Fibroblast of pulmonary artery (primary cell): ENCODE measurements around the gene ATP13A1.
A peak's percentile ranks its signal among the peaks of the same experiment; 100 is the strongest.

Experiments
- DNase-seq: peaks from one replicate; pipeline ENCODE4 v3.0.0-alpha.2; 2010; ENCODE audit warnings: low read depth
- H3K4me3 ChIP-seq: replicated peaks from 2 replicates; pipeline ENCODE4 v1.5.1; 2011; ENCODE audit warnings: low read depth, mild to moderate bottlenecking, control low read depth, low read length, moderate library complexity
- CTCF ChIP-seq: IDR thresholded peaks from 2 replicates; pipeline ENCODE4 v1.5.1; 2011; ENCODE audit warnings: mild to moderate bottlenecking, control low read depth, low read length, inconsistent platforms; ENCODE audit errors: missing control alignments

The ATP13A1 gene

GRCh38 chr19:19661675-19662251, 1.7 kb downstream of the ATP13A1 start:
- peak overlapping the region; percentile 84 for H3K4me3 ChIP-seq
- no peak for DNase-seq
- TF ChIP-seq CTCF, result no peak

GRCh38 chr19:19661141-19661674, 2.3 kb downstream of the ATP13A1 start:
- H3K4me3 ChIP-seq, result no peak overlapping the region

DNA sequence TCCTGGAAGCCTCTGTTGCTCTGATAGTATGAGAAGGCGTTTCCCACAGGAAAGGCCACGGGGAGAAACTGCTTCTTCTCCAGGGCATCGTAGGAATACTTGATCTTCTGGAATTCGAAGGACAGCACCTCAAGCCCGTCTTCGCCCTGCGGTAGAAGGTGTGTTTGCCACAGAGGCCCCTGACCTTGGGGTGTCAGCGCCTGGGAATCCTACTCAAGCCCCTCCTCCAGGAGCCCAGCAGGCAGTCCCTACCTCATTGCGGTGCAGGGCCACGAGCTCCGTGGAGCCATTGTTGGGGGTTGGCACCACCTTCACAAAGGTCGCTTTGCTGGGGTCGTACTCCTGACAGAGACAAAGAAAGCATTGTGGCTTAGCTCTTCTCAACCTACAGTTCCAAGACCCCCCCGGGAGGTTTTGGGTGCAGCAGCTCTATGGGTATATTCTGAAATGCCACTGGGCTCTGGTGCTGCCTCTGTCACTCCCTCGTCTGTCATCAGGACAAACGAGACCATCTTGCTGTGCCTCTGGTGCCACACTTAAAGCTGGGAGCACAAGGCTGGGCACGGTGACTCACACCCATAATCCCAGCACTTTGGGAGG, 3.7 kb downstream of the ATP13A1 start:
- H3K4me3 ChIP-seq, result no peak overlapping the region
- DNase-seq, result no peak
- TF ChIP-seq CTCF, result no peak

More at GRCh38 chr19:19661141-19661674, 2.3 kb downstream of the ATP13A1 start:
- no peak for DNase-seq
- TF ChIP-seq CTCF, result no peak

GRCh38 chr19:19657397-19657783, 6.1 kb downstream of the ATP13A1 start:
- DNase-seq, result no peak
- TF ChIP-seq CTCF, result no peak
- H3K4me3 ChIP-seq, result no peak overlapping the region

DNA sequence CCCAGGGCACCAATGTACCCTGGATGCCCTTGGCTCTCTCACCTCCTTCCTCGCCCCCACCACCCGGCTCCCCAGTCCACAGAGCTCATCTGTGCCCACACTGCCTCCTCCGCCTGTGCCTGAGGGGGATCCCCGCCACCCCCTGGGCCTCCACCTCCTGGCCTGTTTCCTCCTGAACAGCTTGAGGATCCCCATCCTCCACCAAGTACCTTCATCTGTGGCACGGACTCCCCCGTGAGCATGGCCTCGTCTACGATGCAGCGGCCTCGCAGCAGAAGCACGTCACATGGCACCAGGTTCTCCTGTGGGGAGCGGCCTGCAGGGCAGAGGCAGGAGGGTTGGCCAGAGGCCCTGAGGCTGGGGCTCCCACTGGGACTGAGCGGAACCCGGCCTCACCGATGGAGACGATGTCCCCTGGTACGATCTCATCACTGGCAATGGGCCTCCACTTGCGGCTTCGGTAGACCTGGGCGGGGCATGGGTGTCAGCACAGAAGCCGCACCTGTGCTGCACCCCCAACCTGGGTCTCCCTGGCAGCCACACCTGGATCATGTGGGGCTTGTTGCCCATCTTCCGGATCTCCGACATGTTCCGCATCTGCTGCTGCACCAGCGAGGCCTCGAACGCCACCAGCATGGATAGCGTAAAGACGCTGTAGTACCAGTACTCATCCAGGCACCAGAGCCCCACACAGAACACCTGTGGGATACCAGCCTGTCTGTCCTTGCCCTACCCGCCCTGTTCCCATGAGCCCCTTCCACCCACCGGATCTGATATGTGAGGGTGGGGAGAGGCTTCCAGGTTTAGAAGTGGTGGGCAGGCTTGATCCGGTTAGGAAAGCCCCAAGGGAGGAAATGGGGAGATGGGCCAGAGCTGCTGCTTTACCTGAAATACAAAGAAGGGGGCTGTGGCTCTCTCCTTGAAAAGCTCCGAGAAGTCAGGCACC, 6.8 kb downstream of the ATP13A1 start:
- no peak for DNase-seq

More for the DNA sequence above, 6.8 kb downstream of the ATP13A1 start:
- TF ChIP-seq CTCF, result no peak
- H3K4me3 ChIP-seq, result no peak overlapping the region
